ENCODE results near the gene CPED1. TPM values are rescaled to one million over a fixed set of nuclear protein-coding genes. Genes with fewer than 3 reads are reported as not detected.
A peak's percentile ranks its signal among the peaks of the same experiment; 100 is the strongest.

CPED1 gene
- total RNA-seq, 6 donors from 2014 or later = 12.9 to 31.6 (median 18.1) TPM

DNA sequence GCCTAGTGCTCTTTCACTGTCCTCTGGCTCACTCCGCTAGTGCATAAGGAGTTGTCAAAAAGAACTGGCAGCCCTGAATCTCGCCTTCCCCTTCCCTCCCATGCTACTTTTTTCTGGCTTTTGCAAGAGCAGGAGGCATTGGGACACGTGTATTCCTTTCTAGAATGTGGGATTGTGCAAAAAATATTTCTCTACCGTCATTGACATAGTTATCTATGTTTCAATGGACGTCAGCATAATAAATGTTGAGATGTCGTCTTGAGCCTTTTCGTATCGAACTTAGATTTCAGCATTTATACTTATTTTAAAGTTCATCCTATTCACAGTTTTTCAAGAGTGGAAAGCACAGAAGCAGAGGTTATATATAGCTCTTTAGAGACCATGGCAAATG is 37.2 kb upstream of the CPED1 start:
- 4 to 9% methylated on average over 8 of the region's 8 CpGs for WGBS, 2 donors
- peak overlapping the region; percentile 38 to 68 (median 62) for H3K4me3 ChIP-seq
- TF ChIP-seq EP300 (IDR thresholded peaks at IDR 0.05) = no peak
- TF ChIP-seq POLR2A (IDR thresholded peaks at IDR 0.05) = no peak
- TF ChIP-seq, protein P1, sequence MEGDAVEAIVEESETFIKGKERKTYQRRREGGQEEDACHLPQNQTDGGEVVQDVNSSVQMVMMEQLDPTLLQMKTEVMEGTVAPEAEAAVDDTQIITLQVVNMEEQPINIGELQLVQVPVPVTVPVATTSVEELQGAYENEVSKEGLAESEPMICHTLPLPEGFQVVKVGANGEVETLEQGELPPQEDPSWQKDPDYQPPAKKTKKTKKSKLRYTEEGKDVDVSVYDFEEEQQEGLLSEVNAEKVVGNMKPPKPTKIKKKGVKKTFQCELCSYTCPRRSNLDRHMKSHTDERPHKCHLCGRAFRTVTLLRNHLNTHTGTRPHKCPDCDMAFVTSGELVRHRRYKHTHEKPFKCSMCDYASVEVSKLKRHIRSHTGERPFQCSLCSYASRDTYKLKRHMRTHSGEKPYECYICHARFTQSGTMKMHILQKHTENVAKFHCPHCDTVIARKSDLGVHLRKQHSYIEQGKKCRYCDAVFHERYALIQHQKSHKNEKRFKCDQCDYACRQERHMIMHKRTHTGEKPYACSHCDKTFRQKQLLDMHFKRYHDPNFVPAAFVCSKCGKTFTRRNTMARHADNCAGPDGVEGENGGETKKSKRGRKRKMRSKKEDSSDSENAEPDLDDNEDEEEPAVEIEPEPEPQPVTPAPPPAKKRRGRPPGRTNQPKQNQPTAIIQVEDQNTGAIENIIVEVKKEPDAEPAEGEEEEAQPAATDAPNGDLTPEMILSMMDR (IDR thresholded peaks at IDR 0.05) = no peak
- TF ChIP-seq POLR2AphosphoS5 (IDR thresholded peaks at IDR 0.05) = no peak
- no peaks in the 10 kb centered on the region for H3K27me3 ChIP-seq
- H3K4me1 ChIP-seq = peaks cover 9 to 21% (median 17%) of the 10 kb centered on the region in 4 donors
- peak overlapping the region; percentile 98 to 99 (median 98) for H3K27ac ChIP-seq
- peaks cover 7 to 32% (median 20%) of the 10 kb centered on the region in 4 donors for H3K36me3 ChIP-seq
- no peak for ATAC-seq (ENCODE audit: low FRiP score in 2 of 2)
- no peak for DNase-seq
- no peaks in the 10 kb centered on the region for H3K9me3 ChIP-seq

DNA sequence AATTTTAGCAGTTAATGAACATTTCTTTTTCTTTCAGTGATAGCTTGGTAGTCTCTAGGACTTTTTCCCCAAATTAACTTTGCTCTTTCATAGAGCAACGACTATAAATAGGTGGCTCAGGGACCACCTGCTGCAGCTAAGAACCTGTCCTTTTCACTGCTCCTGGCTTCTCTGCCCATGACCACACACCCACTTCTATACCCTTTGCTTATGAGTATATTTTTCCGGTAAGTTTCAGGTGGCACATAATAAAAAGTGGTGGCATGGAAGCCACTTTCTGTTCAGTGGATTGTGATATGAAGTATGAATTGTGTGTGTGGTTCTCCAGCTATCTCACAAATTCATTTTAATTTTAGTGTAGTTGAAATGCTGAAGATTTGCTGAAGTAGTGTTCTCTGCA is 36.7 kb upstream of the CPED1 start:
- 64 to 75% methylated on average over 2 of the region's 2 CpGs for WGBS, 2 donors
- H3K27ac ChIP-seq = peak overlapping the region in 2 of 4 donors; percentile 98 to 99
- TF ChIP-seq POLR2AphosphoS5 (IDR thresholded peaks at IDR 0.05) (no peak), EP300 (IDR thresholded peaks at IDR 0.05) (no peak), POLR2A (IDR thresholded peaks at IDR 0.05) (no peak)
- TF ChIP-seq, protein P1 (IDR thresholded peaks at IDR 0.05) = no peak
- H3K9me3 ChIP-seq = no peaks in the 10 kb centered on the region
- ATAC-seq (ENCODE audit: low FRiP score in 2 of 2) (no peak), DNase-seq (no peak)
- H3K36me3 ChIP-seq = peaks cover 7 to 37% (median 25%) of the 10 kb centered on the region in 4 donors
- H3K27me3 ChIP-seq = no peaks in the 10 kb centered on the region
- peak overlapping the region in 3 of 4 donors; percentile 61 to 68 (median 62) for H3K4me3 ChIP-seq
- peaks cover 9 to 21% (median 17%) of the 10 kb centered on the region in 4 donors for H3K4me1 ChIP-seq

DNA sequence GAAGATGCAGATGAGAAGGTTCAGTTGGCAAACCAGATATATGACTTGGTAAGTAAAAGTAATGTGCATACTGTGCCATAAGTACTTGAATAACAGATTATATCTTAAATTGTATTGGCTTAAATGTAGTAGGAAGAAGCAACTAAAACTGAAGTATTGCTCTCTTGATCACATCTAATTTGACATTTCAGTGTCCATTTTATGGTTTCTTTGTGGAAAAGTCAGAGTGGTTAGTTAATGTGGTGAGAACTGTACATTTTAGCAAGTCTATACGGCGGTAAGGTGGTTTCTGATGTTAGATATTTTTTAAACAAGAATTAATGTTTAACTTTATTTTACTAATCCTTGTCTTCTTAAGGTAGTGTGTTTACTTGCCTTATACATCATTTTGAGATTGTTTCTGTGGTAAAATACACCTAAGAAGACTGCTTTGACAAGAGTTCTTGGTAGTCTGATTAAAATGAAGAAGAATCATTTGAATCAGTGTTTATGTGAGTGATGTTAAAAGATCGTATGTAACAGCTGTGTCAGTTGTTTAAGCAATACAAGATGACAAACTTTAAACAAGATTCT is 32.8 kb upstream of the CPED1 start:
- no peak for ATAC-seq (ENCODE audit: low FRiP score in 2 of 2)
- no peaks in the 10 kb centered on the region for H3K9me3 ChIP-seq
- peaks cover 7 to 54% (median 29%) of the 10 kb centered on the region in 4 donors for H3K36me3 ChIP-seq
- H3K27ac ChIP-seq = no peak overlapping the region
- no peak for TF ChIP-seq POLR2AphosphoS5 (IDR thresholded peaks at IDR 0.05)
- no peak for TF ChIP-seq EP300 (IDR thresholded peaks at IDR 0.05)
- no peak for TF ChIP-seq POLR2A (IDR thresholded peaks at IDR 0.05)
- TF ChIP-seq, protein P1 (IDR thresholded peaks at IDR 0.05) = no peak
- 84 to 88% methylated on average over 3 of the region's 3 CpGs for WGBS, 2 donors
- H3K4me3 ChIP-seq = no peak overlapping the region
- H3K4me1 ChIP-seq = peaks cover 9 to 18% (median 15%) of the 10 kb centered on the region in 4 donors
- H3K27me3 ChIP-seq = no peaks in the 10 kb centered on the region
- DNase-seq = no peak

DNA sequence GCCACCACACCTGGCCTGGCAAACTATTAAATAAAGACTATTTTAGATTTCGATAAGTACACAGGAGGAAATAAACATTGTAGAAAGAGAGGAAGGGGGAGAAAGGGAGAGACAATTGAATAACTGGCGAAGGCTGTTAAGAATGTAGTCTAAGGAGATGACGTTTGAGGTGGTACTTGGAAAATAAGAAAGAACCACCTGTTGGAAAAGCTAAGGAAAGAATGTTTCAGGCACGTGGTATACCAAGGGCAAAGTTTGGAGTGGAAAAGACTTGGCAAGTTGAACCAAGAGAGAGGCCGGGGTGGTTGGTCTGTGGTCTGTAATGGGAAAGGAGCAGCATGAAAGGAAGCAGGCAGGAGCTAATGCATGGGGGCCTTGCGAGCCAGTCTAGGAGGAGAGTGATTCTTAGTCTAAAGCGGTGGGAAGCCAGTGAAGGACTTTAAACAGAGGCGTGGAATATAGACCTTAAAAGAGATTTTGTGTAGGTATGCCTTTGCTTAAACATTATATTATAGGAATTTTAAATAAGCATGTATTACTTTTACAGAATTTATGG is 28.5 kb upstream of the CPED1 start:
- no peak for DNase-seq
- 90 to 92% methylated on average over 8 of the region's 8 CpGs for WGBS, 2 donors

More for the DNA sequence above, 28.5 kb upstream of the CPED1 start:
- no peak overlapping the region for H3K27ac ChIP-seq
- peaks cover 7 to 47% (median 17%) of the 10 kb centered on the region in 4 donors for H3K36me3 ChIP-seq
- ATAC-seq (ENCODE audit: low FRiP score in 2 of 2) = no peak
- peaks cover 0 to 7% (median 0%) of the 10 kb centered on the region in 4 donors for H3K4me1 ChIP-seq
- H3K9me3 ChIP-seq = no peaks in the 10 kb centered on the region
- no peaks in the 10 kb centered on the region for H3K27me3 ChIP-seq
- H3K4me3 ChIP-seq = no peak overlapping the region
- TF ChIP-seq, protein P1 (IDR thresholded peaks at IDR 0.05) = no peak
- TF ChIP-seq POLR2AphosphoS5 (IDR thresholded peaks at IDR 0.05) (no peak), EP300 (IDR thresholded peaks at IDR 0.05) (no peak), POLR2A (IDR thresholded peaks at IDR 0.05) (no peak)

Measured in upper lobe of left lung (tissue), 6 donors.